ENCODE results near the gene TMEM117. TPM values are rescaled to one million over a fixed set of nuclear protein-coding genes. Genes with fewer than 3 reads are reported as not detected.

The TMEM117 gene
- total and polyA plus RNA-seq, 11 donors, result 3.7 to 13.5 (median 7.3) TPM

DNA sequence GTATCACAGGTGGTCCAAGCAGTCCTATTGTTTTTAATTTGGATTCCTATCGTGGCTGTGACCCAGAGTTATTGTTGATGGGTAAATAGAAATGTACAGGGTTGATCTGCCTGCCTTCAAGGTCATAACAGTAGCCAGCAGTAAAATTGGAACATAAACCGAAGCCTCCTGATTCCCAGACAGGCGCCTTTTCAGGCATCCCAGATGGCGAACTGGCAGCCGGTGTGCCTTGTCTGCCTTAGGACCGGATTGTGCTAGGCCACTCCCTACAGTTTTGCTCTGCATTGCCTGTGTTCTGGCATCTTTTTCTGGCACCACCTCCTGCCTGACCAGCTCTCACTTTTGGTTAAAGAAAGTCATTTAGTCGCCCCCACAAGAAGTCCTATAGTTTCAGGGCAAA, 22.2 kb downstream of the TMEM117 start:
- intact Hi-C loops (cut with DNase I), result no loop called here
- Histone ChIP-seq H3K4me1 (peaks cover 0 to 17% (median 0%) of the 10 kb centered on the region in 12 donors), H3K27me3 (no peaks in the 10 kb centered on the region), H3K9me3 (no peaks in the 10 kb centered on the region), H3K36me3 (no peaks in the 10 kb centered on the region), H3K27ac (no peak overlapping the region), H3K4me3 (no peak overlapping the region)
- ATAC-seq (peak in 3 of 4 donors; percentile 50 to 68 (median 61)), DNase-seq (no peak)
- TF ChIP-seq, protein P1, sequence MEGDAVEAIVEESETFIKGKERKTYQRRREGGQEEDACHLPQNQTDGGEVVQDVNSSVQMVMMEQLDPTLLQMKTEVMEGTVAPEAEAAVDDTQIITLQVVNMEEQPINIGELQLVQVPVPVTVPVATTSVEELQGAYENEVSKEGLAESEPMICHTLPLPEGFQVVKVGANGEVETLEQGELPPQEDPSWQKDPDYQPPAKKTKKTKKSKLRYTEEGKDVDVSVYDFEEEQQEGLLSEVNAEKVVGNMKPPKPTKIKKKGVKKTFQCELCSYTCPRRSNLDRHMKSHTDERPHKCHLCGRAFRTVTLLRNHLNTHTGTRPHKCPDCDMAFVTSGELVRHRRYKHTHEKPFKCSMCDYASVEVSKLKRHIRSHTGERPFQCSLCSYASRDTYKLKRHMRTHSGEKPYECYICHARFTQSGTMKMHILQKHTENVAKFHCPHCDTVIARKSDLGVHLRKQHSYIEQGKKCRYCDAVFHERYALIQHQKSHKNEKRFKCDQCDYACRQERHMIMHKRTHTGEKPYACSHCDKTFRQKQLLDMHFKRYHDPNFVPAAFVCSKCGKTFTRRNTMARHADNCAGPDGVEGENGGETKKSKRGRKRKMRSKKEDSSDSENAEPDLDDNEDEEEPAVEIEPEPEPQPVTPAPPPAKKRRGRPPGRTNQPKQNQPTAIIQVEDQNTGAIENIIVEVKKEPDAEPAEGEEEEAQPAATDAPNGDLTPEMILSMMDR (IDR thresholded peaks at IDR 0.05), result no peak
- no peak for TF ChIP-seq POLR2A (IDR thresholded peaks at IDR 0.05)
- WGBS, 4 donors, result 70 to 83% (median 78%) methylated on average over 7 of the region's 7 CpGs

DNA sequence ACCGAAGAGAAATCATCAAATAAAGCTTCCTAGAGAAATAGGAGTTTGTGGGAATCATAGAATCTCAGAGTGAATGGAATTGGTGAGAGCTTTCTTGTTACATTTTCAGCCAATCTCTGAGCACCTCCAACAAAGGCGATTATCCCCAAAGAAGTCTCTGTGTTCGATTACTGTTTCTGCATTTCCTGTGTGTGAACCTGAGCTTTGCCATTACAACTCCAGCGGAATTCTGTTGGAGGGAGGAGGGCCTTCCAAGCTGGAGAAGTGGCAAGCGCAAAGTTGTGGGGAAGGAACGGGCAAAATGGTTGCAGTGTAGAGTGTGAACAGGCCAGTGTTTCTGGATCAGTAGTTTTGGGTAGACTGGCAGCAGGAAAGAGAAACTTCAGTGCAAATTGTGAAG, 23.1 kb downstream of the TMEM117 start:
- Histone ChIP-seq H3K9me3 (no peaks in the 10 kb centered on the region), H3K4me1 (peaks cover 0 to 17% (median 0%) of the 10 kb centered on the region in 12 donors), H3K27ac (no peak overlapping the region), H3K4me3 (no peak overlapping the region), H3K36me3 (no peaks in the 10 kb centered on the region), H3K27me3 (no peaks in the 10 kb centered on the region)
- TF ChIP-seq, protein P1 (IDR thresholded peaks at IDR 0.05), result no peak
- no peak for TF ChIP-seq POLR2A (IDR thresholded peaks at IDR 0.05)
- intact Hi-C loops (cut with DNase I), result no loop called here
- ATAC-seq (no peak), DNase-seq (no peak)
- 88 to 91% (median 90%) methylated on average over 6 of the region's 6 CpGs for WGBS, 4 donors

DNA sequence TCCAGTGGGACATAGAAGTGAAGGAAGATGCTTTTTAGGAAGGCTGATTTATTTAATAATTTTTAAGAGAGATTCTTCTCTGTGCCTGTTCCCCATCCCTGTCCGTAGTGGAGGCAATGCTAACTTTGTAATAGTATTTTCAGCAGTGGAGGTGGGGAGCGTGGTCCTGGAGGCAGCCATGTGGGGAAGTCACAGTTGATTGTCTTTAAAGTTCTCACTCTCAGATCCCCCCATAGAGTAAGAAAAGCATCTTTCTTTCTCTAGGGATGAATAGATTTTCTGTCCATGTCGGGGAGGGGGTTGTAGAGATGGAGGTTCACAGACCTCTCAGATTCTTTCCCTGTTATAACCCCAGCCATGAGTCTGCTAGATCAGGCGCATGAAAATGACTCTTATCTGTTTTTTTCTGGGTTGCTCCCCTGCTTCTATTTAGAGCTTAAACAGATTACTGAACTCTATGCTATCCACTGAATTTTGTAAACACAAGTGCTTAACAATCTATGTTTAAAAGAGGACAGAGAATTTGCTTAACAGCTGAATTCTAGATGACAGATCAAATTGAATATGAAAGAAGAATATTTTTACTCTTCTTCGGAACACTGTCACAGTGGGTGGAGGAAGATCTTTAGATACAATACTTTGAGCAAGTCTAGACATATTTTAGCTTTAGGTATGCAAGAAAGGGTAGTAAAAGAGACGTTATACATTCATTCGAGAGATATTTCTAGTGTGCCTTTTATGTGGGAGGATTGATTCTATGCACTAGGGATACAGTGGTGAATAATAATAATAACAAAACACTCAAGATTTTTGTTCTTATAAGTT, 25.3 kb downstream of the TMEM117 start:
- no peaks in the 10 kb centered on the region for H3K27me3 ChIP-seq
- TF ChIP-seq, protein P1 (IDR thresholded peaks at IDR 0.05), result no peak
- TF ChIP-seq POLR2A (IDR thresholded peaks at IDR 0.05), result no peak
- intact Hi-C loops (cut with DNase I), result no loop called here
- 63 to 70% (median 66%) methylated on average over 7 of the region's 7 CpGs for WGBS, 4 donors
- no peaks in the 10 kb centered on the region for H3K9me3 ChIP-seq
- ATAC-seq (peak in 1 of 4 donors; percentile 16), DNase-seq (no peak)
- H3K4me3 ChIP-seq, result no peak overlapping the region
- no peak overlapping the region for H3K27ac ChIP-seq
- no peaks in the 10 kb centered on the region for H3K36me3 ChIP-seq
- peaks cover 0 to 17% (median 0%) of the 10 kb centered on the region in 12 donors for H3K4me1 ChIP-seq

DNA sequence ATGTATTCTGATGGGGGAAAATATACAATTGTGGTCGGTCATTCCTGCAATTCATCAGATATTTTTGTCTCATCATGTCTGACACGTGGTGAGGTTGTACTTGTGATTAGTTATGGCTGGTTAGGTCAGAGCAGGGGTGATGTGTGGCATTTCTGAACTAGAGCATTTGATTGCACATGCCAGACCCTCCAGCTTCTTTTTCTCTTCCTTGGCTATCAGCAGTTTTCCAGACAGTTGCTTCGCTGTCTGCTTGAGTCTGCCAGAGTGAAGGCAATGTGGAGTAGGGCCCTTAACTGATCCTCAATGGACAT, 25.9 kb downstream of the TMEM117 start:
- TF ChIP-seq POLR2A (IDR thresholded peaks at IDR 0.05), result no peak
- TF ChIP-seq, protein P1 (IDR thresholded peaks at IDR 0.05), result no peak
- Histone ChIP-seq H3K27ac (no peak overlapping the region), H3K9me3 (no peaks in the 10 kb centered on the region), H3K4me3 (no peak overlapping the region), H3K4me1 (peaks cover 0 to 17% (median 0%) of the 10 kb centered on the region in 12 donors), H3K36me3 (no peaks in the 10 kb centered on the region), H3K27me3 (no peaks in the 10 kb centered on the region)
- intact Hi-C loops (cut with DNase I), result no loop called here
- 56 to 68% (median 58%) methylated on average over 3 of the region's 3 CpGs for WGBS, 4 donors
- peak in 2 of 4 donors; percentile 11 to 39 for ATAC-seq
- DNase-seq, result no peak
